ENCODE measurements around the gene CLCN2. TPM values are rescaled to one million over a fixed set of nuclear protein-coding genes. Genes with fewer than 3 reads are reported as not detected.

The CLCN2 gene
- total RNA-seq, 4 donors from 2014 or later: 1.3 to 5.8 (median 1.9) TPM

DNA sequence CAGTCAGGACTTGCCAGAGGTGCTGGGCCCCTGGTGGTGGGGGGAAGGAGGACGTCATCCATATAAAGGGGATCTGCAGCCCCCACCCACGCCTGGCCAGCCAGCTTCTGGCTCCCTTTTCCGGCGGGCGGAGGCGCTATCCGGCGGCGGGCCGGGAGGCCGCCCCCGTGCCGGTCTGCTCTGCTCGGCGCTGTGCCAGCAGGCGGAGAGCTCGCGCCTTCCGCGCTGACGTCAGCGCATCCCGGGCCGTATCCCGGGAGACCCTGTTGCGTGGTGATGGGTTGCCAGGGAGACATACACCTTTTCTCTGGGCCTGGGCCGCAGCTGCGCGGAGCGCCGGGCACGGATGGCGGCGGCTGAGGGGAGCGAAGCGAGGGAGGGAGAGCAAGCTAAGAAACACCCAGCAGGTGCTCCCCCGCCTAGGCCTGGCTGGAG lies 22.9 kb downstream of the CLCN2 start:
- TF ChIP-seq, protein P1, sequence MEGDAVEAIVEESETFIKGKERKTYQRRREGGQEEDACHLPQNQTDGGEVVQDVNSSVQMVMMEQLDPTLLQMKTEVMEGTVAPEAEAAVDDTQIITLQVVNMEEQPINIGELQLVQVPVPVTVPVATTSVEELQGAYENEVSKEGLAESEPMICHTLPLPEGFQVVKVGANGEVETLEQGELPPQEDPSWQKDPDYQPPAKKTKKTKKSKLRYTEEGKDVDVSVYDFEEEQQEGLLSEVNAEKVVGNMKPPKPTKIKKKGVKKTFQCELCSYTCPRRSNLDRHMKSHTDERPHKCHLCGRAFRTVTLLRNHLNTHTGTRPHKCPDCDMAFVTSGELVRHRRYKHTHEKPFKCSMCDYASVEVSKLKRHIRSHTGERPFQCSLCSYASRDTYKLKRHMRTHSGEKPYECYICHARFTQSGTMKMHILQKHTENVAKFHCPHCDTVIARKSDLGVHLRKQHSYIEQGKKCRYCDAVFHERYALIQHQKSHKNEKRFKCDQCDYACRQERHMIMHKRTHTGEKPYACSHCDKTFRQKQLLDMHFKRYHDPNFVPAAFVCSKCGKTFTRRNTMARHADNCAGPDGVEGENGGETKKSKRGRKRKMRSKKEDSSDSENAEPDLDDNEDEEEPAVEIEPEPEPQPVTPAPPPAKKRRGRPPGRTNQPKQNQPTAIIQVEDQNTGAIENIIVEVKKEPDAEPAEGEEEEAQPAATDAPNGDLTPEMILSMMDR (IDR thresholded peaks at IDR 0.05; ENCODE audit: low read depth): no peak

DNA sequence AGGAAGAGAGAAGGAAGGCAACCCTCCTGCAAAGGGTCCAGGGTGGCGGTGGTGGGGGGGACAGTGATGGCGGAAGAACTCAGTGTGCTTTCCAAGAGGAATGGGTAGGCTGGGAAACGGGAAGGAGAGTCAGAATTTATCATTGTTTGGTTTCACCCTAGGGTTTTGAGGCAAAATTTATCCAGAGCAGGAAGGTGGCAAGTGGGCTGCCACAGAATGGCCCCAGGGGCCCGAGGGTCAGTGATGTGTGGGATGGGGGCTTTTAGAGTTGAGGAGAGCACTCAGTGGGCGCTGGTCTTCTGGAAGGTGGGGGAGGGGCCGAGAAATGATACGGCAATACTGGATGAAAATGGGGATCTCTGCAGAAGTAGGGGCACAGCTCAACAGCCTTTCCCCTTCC lies 23.4 kb downstream of the CLCN2 start:
- TF ChIP-seq, protein P1 (IDR thresholded peaks at IDR 0.05; ENCODE audit: low read depth): no peak

DNA sequence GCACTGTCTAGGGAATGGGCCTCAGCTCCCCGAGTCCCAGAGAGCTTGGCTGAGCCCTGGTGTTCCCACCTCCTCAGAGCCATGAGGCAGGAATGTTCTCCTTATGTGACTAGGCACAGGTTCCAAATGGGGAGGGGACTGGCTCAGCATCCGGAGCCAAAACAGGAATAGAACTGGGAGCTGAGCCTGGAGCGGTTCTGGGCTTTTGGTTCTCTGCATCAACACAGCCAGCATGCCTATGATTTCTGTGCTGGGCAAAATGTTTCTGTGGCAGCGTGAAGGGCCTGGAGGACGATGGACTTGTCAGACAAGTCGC lies 24.0 kb downstream of the CLCN2 start, which contains the start of gene FAM131A:
TSS of gene FAM131A (plus strand) at position 202 of the 316 bp plus-strand sequence. CDS start at position 233, 31 bp downstream.
- TF ChIP-seq, protein P1 (IDR thresholded peaks at IDR 0.05; ENCODE audit: low read depth): no peak

DNA sequence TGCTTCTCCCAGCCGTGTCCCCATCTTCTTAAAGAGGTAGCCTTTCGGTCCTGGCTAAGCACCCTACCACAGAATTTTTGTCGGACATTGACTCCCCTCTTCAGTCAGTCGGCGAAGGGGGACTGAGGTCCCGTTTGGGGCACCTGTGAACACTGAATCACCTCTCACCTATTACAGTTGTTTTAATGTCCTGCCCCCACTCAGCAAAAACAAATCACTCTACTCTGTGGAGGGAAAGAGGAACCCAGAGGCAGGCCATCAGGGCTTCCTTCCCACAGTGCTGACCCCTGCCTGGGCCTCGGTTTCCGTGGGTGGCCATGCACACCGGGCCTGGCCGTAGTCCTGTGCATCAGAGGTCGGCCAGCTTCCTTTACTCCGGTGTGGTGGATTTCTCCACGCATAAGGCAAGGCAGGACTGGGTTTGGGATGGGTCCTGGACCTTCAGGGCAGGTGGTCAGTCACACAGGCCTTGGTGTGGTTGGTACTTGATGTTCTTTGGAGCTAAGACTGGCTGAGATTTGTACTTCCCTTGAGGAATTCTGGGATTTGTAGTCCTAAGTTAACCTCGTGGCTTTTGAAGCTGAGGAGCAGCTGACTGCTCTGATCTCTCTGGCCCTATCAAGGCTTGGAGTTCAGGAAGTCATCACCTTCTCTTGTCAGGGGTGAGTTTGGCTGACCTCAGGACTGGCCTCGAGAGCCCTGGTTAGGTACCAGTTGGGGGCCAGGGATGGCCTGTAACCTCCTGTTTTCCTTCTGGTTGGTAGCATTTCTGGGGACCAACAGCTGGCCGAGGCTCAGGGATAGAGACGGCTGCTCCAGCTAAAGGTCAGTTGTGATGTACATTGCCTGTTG lies 24.6 kb downstream of the CLCN2 start:
- TF ChIP-seq, protein P1 (IDR thresholded peaks at IDR 0.05; ENCODE audit: low read depth): no peak

DNA sequence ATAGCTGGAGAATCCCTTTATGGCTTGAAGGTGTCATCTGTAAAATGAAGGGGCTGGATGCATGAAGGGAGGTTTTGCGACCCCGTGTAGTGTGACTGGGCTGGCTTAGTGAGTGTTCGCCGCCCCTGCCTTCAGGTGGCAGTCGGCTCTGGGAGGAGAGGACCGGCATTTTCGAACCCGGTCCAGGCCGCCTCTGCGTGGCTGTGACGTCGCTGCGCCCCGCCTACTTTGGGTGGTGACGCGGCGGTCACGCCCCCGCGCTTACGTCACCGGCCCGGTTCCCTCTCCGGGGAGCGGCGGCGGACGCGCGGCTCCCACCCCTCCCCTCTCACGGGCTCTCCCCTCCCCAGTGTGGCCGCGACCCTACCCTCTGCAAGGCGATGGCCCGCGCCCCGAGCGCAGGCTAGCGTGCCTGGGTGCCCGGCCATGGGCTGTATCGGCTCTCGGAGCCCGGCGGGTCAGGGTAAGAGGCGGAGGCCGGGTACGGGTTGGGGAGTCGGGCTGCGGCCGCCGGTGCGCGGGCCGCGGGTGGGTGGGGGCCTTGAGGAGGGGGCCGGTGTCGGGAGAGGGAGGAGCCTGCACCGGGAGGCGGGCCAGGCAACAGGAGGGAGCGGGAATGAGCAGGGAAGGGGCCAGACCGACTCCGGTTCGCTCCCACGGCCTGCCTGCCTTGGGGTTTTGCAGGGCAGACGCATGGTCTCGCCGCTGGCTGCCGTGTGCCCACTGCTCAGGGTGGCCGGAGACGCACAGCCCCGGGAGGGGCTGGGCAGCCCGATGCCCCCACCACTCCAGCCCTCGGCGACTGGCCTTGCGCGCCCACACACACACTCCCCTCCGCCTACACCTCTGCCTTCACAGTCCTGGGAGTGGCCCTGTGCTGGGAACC lies 25.5 kb downstream of the CLCN2 start:
- TF ChIP-seq, protein P1 (IDR thresholded peaks at IDR 0.05; ENCODE audit: low read depth): no peak

DNA sequence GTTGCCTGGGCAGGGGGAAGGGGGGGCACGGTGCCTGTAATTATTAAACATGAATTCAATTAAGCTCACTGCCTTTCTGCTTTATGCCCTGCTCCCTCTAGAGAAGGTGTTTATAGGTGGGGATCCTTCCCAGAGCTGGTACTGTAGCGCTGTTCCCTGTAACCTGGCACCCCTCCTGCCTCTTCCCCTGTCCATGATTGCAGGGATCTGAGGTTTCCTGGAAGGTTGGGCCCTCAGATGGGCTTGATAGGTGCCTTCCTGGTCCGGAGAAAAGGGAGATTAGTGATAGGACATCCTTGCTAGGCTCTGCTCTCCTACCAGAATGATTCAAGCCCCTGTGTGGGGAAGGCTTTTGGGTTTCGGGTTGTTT lies 26.1 kb downstream of the CLCN2 start:
- TF ChIP-seq, protein P1 (IDR thresholded peaks at IDR 0.05; ENCODE audit: low read depth): no peak
